K562 (cell line): ENCODE data around the gene STX12. TPM values are rescaled to one million over a fixed set of nuclear protein-coding genes. Genes with fewer than 3 reads are reported as not detected.
A peak's percentile ranks its signal among the peaks of the same experiment; 100 is the strongest.

ENCODE experiments used
- CHD4 ChIP-seq: fragments of 200-600 bp; sonication (generic); IDR thresholded peaks from 3 replicates; pipeline ENCODE4 v1.6.1; 2012; ENCODE audit warnings: low read depth, mild to moderate bottlenecking, mixed read lengths, low read length, inconsistent platforms; ENCODE audit not compliant: insufficient read depth, insufficient replicate concordance, poor library complexity, severe bottlenecking
- CUX1 ChIP-seq: fragments of 200-800 bp; sonication (Bioruptor generic); IDR thresholded peaks from 2 replicates; pipeline ENCODE4 v1.6.1; 2016; ENCODE audit warnings: missing genetic modification characterization, missing compliant biosample characterization
- E2F4 ChIP-seq: sonication (generic); formaldehyde crosslinking; IDR thresholded peaks from 2 replicates; pipeline ENCODE4 v1.8.0; 2022; ENCODE audit warnings: mild to moderate bottlenecking, low read depth, missing genetic modification reagents
- FOXP1 ChIP-seq: sonication (generic); formaldehyde crosslinking; IDR thresholded peaks from 2 replicates; pipeline ENCODE4 v1.8.0; 2022; ENCODE audit warnings: mild to moderate bottlenecking, missing genetic modification reagents
- HCFC1 ChIP-seq: IDR thresholded peaks from 2 replicates; pipeline ENCODE4 v1.6.1; 2012; ENCODE audit warnings: low read depth, low read length, improper control_type of control experiment
- HDGF ChIP-seq: fragments of 450-650 bp; IDR thresholded peaks from 2 replicates; pipeline ENCODE4 v1.6.1; 2016
- NRF1 ChIP-seq, 2 experiments: fragments of 450-650 bp; IDR thresholded peaks in 1 of 2; conservative IDR thresholded peaks in 1 of 2; 2 replicates each; pipeline ENCODE4 v1.6.1; 2014; ENCODE audit warnings: mild to moderate bottlenecking in 2 of 2
- RAD21 ChIP-seq, 2 experiments: fragments of 250-450 bp in 1 of 2; fragments of 450-650 bp in 1 of 2; sonication (Bioruptor Pico) in 1 of 2; formaldehyde crosslinking in 1 of 2; IDR thresholded peaks in 1 of 2; conservative IDR thresholded peaks in 1 of 2; 2 replicates each; pipeline versions ENCODE4 v1.4.0 to v1.8.0; 2020 to 2022; ENCODE audit warnings: mild to moderate bottlenecking in 2 of 2, moderate library complexity in 1 of 2
- SFPQ ChIP-seq: fragments of 200-400 bp; formaldehyde crosslinking; IDR thresholded peaks from 2 replicates; pipeline ENCODE4 v1.6.1; 2017; ENCODE audit warnings: mild to moderate bottlenecking, low read depth, low read length, moderate library complexity
- SMARCC2 ChIP-seq: fragments of 450-650 bp; IDR thresholded peaks from 2 replicates; pipeline ENCODE4 v1.6.1; 2017; ENCODE audit warnings: antibody characterized with exemption, moderate library complexity, mild to moderate bottlenecking, low read depth
- ZMIZ1 ChIP-seq, 2 experiments: fragments of 150-350 bp in 1 of 2; IDR thresholded peaks; 2 replicates each; pipeline ENCODE4 v1.6.1; 2012 to 2016; ENCODE audit warnings: low read depth in 2 of 2, low read length in 2 of 2, mild to moderate bottlenecking in 1 of 2, moderate library complexity in 1 of 2
- polyA plus RNA-seq, 8 experiments: library from polyadenylated mRNA; depleted of rRNA in 4 of 8; stranded (reverse) in 5 of 8; unstranded in 3 of 8; fragments of >200 nt; fragmentation: Nextera tagmentation in 2 of 8; fragmentation: Illumina TruSeq in 1 of 8; extraction: Ambion mirVana in 2 of 8; extraction: Trizol in 1 of 8; gene quantifications; 2 replicates each; pipeline versions ENCODE4 v1.2.1 to v1.2.3, GENCODE V29; 2011 to 2014; ENCODE audit warnings: inconsistent platforms in 1 of 8, missing spikeins in 1 of 8
- total RNA-seq, 7 experiments: library from RNA; depleted of rRNA in 6 of 7; stranded (reverse); fragments of >200 nt in 6 of 7; fragmentation: Illumina TruSeq in 2 of 7; extraction: Trizol in 2 of 7; gene quantifications; 2 replicates each; pipeline versions ENCODE4 v1.2.1 to v1.2.3, GENCODE V29; 2011 to 2021; ENCODE audit warnings: low replicate concordance in 1 of 7

STX12 gene
- total and polyA plus RNA-seq, 9 of the 15 experiments (the other 6 are each of a cell fraction or from before 2014, with no cell fraction given) = 16.9 to 31.3 (median 25.7) TPM

GRCh38 chr1:27725374-27726172, 47.4 kb upstream of the STX12 start, which contains the start of gene FAM76A (continued):
- TF ChIP-seq ZMIZ1 (IDR thresholded peaks at IDR 0.05; ENCODE audit: low read depth in 2 of 2, low read length in 2 of 2) = 0 out of 4 replicates have a peak, but pooled peaks of 1 of the 2 experiments have one; percentile 33
- peak; percentile 56 for TF ChIP-seq HCFC1
- TF ChIP-seq CHD4 = no peak
- TF ChIP-seq SFPQ = no peak
- TF ChIP-seq CUX1 = no peak
- no peak for TF ChIP-seq SMARCC2
- TF ChIP-seq FOXP1 (CRISPR knock-in tag) = 0 out of 2 replicates have a peak, but pooled peaks have one; percentile 54
- TF ChIP-seq NRF1 (conservative IDR thresholded peaks at IDR 0.05 in 1 of 2, IDR thresholded peaks at IDR 0.05 in 1 of 2) = peak; percentile 86 to 89
- peak; percentile 28 to 43; a peak in 1 of 4 replicates for TF ChIP-seq RAD21 (CRISPR knock-in tag; conservative IDR thresholded peaks at IDR 0.05 in 1 of 2, IDR thresholded peaks at IDR 0.05 in 1 of 2)
- peak; percentile 56; the same call in 1 of the 2 replicates for TF ChIP-seq E2F4 (CRISPR knock-in tag)
- TF ChIP-seq HDGF = no peak
